GM18520 (cell line): ENCODE measurements around the gene MYO6.

Experiments
- ATAC-seq: cut with Tn5 transposase; IDR thresholded peaks from one replicate; pipeline ENCODE4 v1.9.1; 2021; ENCODE audit not compliant: unreplicated experiment

Gene MYO6

GRCh38 chr6:75940564-75940963 lies 191.5 kb downstream of the MYO6 start:
- no peak for ATAC-seq

- ATAC-seq, result no peak
Measured at GRCh38 chr6:75941509-75941908, 192.5 kb downstream of the MYO6 start.

GRCh38 chr6:75943381-75943780 lies 194.3 kb downstream of the MYO6 start:
- ATAC-seq, result no peak

GRCh38 chr6:75946146-75946831 lies 197.2 kb downstream of the MYO6 start:
- ATAC-seq, result peak; percentile 36

GRCh38 chr6:75947935-75948334 lies 198.9 kb downstream of the MYO6 start:
- no peak for ATAC-seq

GRCh38 chr6:75952128-75952527 lies 203.1 kb downstream of the MYO6 start:
- ATAC-seq, result no peak

- no peak for ATAC-seq
Measured at GRCh38 chr6:75963569-75963968, 214.5 kb downstream of the MYO6 start.

- ATAC-seq, result no peak
Measured at GRCh38 chr6:75968143-75968542, 219.1 kb downstream of the MYO6 start.
